GM12801 (cell line): ENCODE results near the gene TFB2M.

ENCODE experiments used
- TF ChIP-seq, protein P1 (sequence below): IDR thresholded peaks from one replicate; pipeline ENCODE4 v1.5.1; 2011; ENCODE audit warnings: control low read depth; ENCODE audit not compliant: insufficient read length; ENCODE audit errors: extremely low read depth

TFB2M gene, protein sequence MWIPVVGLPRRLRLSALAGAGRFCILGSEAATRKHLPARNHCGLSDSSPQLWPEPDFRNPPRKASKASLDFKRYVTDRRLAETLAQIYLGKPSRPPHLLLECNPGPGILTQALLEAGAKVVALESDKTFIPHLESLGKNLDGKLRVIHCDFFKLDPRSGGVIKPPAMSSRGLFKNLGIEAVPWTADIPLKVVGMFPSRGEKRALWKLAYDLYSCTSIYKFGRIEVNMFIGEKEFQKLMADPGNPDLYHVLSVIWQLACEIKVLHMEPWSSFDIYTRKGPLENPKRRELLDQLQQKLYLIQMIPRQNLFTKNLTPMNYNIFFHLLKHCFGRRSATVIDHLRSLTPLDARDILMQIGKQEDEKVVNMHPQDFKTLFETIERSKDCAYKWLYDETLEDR

DNA sequence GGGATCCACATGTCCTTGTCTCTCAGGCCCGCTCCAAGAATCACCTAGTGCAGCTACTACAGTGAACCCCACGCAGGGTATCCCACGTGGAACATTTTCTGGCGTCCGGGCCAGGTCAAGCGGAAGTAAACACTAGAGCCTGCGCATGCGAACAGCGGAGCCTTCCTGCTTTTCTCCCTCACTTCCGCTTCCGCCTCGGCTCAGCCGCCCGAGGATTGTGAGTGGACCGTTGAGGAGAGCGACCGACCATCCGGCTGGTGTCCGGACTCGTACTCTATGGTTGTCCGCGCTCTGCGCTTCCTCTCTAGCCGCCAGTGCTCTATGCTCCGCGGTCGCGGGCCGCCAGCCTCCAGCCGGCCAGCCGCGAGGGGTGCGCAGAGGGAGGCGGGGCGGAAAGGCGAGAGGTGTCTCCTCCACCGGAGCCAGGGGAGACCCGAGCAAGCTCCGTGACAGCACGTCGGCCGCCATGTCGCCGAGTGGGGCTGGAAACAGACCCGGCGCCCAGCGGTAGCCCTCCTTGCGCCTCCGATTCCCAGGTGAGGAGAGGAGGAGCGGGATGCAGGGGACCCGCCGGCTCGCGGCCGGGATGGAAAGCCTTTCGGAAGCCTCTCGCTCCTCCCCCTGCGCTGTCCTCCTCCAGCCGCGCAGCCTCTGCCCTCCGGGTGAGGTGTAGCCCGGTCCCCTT is at the start of gene TFB2M, which contains the start of gene CNST:
Gene TFB2M (minus strand): TSS at position 134 of the 685 bp plus-strand sequence. CDS start 123 bp downstream, at position 11.
Gene CNST (plus strand): TSS at position 329 of the 685 bp plus-strand sequence. CDS start 25,107 bp downstream, outside the sequence.
- TF ChIP-seq, protein P1, sequence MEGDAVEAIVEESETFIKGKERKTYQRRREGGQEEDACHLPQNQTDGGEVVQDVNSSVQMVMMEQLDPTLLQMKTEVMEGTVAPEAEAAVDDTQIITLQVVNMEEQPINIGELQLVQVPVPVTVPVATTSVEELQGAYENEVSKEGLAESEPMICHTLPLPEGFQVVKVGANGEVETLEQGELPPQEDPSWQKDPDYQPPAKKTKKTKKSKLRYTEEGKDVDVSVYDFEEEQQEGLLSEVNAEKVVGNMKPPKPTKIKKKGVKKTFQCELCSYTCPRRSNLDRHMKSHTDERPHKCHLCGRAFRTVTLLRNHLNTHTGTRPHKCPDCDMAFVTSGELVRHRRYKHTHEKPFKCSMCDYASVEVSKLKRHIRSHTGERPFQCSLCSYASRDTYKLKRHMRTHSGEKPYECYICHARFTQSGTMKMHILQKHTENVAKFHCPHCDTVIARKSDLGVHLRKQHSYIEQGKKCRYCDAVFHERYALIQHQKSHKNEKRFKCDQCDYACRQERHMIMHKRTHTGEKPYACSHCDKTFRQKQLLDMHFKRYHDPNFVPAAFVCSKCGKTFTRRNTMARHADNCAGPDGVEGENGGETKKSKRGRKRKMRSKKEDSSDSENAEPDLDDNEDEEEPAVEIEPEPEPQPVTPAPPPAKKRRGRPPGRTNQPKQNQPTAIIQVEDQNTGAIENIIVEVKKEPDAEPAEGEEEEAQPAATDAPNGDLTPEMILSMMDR: no peak

DNA sequence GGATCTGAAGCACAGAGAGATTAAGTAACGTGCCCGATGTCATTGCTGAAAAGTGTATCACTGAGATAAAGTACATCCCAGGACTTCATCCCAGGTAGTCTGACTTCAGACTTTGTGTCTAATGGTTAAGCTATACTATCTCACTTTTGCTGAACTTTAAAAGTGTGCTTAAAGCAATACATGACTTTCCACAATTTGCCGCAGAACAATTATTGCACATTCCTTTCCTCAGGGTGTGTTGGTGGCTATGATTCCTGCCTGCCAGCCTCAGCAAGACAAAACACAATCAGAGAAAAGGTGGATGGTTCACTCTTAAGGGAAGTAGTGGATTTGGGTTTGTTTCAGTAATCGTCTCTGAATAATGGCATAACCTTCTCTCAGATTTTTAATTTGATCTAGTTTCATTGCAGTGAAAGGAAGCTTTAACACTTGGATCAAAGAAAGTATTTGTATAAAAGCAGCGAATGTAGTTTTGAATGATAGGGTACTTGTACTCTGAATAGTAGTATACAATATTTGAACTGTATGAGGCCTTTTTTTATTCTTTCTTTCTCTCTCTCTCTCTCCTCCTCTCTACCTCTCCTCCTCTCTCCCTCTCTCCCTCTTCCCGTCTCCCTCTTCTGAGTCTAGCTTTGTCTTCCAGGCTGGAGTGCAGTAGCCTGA is 47.2 kb upstream of the TFB2M start:
- TF ChIP-seq, protein P1: no peak

DNA sequence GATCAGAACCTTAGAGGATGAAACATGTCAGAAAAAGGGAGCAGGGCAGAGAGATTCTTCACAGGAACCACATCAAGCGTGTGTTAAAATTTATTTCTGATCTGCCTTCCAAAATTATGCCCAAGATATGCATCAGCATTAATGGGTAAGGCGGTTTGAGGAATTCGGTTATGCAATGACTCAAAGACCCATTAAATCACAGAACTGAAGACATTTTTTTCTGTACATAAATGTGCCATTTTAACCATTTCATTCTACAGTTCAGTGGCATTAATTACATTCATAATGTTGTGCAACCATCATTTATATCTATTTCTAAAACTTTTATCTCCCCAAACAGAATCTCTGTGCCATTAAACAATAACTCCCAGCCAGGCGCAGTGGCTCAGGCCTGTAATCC is 43.6 kb upstream of the TFB2M start:
- TF ChIP-seq, protein P1: no peak

DNA sequence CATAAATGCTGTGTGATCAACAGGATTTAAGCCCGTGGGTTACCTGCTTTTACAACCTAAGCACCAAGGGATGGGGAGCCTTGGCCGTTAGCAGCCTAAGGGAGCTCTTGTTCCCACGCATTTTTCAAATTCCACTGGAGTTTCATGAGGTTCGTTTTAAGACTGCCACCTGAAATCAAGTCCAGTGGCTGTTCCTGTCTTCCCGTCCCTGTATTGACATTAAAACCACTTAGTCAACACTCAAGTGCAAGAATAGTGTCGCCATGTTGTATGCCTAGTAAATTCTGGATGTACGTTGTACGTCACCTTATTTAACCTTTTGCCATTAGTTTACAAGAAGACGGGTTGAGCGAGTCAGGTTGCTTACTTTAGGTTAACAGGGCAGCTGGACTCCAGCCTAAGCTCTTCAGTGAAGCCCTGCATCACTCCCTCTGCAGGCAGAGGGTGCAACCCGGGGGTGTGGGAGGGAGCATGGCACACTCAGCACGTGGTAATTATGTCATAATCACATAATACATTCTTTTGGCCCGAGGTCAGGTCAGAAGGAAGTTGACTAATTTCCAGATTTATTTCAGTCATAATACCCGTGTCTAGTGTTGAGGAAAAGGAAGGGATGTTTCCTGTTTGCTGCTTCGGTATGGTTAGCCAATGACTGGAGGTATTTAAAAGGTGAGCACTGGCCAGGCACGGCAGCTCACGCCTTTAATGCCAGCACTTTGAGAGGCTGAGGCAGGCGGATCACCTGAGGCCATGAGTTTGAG is 42.7 kb upstream of the TFB2M start:
- TF ChIP-seq, protein P1: no peak

DNA sequence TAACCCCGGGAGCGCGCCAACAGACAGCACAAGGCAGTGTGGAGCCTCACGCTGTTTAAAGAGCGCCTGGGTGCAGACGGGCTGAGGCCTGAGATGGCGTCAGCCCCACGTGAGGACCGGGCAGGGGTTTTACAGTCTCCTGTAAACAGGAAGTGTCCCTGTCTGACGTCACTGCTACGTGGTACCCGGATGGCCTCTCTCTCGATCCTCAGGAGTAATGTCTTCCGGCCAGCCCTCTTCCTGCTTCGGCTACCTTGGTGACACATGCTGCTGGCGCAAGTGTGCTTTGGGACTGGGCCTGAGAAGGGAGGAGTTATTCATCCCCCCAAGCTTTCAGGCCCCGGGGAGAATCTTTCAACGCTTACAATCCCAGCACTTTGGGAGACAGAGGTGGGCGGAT is 41.4 kb upstream of the TFB2M start:
- TF ChIP-seq, protein P1: no peak

DNA sequence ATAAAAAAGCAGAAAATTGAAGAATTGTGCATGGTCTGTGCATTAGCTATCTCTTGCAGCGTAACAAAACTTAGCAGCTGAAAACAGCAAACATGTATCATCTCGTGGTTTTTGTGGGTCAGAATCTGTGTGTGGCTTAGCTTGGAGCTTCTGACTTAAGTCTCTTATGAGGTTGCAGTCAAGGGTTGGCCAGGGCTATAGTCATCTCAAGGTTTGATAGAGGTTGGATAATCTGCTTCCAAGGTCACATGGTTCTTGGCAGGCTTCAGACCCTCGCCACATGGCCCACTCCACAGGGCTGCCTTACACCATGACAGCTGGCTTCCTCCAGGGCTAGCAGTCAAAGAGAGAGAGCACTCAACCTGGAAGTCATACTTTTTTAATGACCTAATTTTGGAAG is 36.1 kb upstream of the TFB2M start:
- TF ChIP-seq, protein P1: no peak
